Lower lobe of right lung (tissue), 2 donors: ENCODE data around the gene BAG2. TPM values are rescaled to one million over a fixed set of nuclear protein-coding genes. Genes with fewer than 3 reads are reported as not detected.

Experiments
- ATAC-seq, 2 donors: fragments of 200-7000 bp; cut with Tn5 transposase; one replicate each; pipeline ENCODE4 v1.9.1; 2020 to 2022; ENCODE audit warnings: mild to moderate bottlenecking in 2 of 2, moderate library complexity in 2 of 2
- DNase-seq: peaks from one replicate; pipeline ENCODE4 v3.0.0-alpha.2; 2020
- H3K27ac ChIP-seq: fragments of 200-600 bp; one replicate; pipeline ENCODE4 v1.8.0; 2022
- H3K27me3 ChIP-seq: fragments of 200-600 bp; one replicate; pipeline ENCODE4 v1.8.0; 2022; ENCODE audit warnings: low read depth
- H3K36me3 ChIP-seq: fragments of 200-600 bp; one replicate; pipeline ENCODE4 v1.8.0; 2022; ENCODE audit warnings: mild to moderate bottlenecking
- H3K4me1 ChIP-seq: fragments of 200-600 bp; one replicate; pipeline ENCODE4 v1.8.0; 2022
- H3K4me3 ChIP-seq: fragments of 200-600 bp; one replicate; pipeline ENCODE4 v1.8.0; 2022; ENCODE audit warnings: mild to moderate bottlenecking
- H3K9me3 ChIP-seq: fragments of 200-600 bp; one replicate; pipeline ENCODE4 v1.8.0; 2022
- intact Hi-C: fragments of 100-400 bp; cut with DNase I; formaldehyde crosslinking; loops from one replicate; pipeline ENCODE4 v1.11.0; 2022
- total RNA-seq: library from RNA; stranded (reverse); fragmentation: NEBNext Ultra II Directional; extraction: Animal tissue kit (Norgen Biotek cat#: 25700); gene quantifications from one replicate; pipeline ENCODE4 v1.2.1, GENCODE V29; 2021
- TF ChIP-seq, protein P1 (sequence below): fragments of 200-600 bp; IDR thresholded peaks from one replicate; pipeline ENCODE4 v1.8.0; 2022; ENCODE audit warnings: antibody characterized with exemption, mild to moderate bottlenecking
- donor health status: DM: no; HTN: yes; CAD: no; lungs with severe emphysema.

The BAG2 gene
- total RNA-seq, 1 donor from 2014 or later, result 5.1 TPM

DNA sequence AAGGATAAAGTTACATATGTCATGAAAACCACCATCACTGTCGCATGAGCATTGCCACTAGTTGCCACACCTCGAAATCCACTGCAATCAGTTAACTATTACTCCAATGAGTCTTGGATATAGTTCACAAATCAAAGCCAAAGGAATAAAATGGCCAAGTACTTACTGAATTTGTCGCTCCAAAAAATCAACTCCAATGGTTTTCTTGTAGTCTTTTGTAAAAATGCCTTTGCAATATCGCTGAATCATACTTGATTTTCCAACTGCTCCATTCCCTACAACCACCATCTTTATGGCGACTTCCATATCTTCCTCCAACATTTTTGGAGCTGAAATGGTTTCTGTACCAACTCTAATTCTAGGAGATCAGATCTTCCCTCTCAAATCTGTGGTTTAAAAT, 37.9 kb downstream of the BAG2 start:
- ATAC-seq, result no peak
- Histone ChIP-seq H3K9me3 (no peaks in the 10 kb centered on the region), H3K4me1 (no peaks in the 10 kb centered on the region), H3K27ac (no peak overlapping the region), H3K27me3 (no peaks in the 10 kb centered on the region), H3K36me3 (no peaks in the 10 kb centered on the region), H3K4me3 (no peak overlapping the region)
- TF ChIP-seq, protein P1, sequence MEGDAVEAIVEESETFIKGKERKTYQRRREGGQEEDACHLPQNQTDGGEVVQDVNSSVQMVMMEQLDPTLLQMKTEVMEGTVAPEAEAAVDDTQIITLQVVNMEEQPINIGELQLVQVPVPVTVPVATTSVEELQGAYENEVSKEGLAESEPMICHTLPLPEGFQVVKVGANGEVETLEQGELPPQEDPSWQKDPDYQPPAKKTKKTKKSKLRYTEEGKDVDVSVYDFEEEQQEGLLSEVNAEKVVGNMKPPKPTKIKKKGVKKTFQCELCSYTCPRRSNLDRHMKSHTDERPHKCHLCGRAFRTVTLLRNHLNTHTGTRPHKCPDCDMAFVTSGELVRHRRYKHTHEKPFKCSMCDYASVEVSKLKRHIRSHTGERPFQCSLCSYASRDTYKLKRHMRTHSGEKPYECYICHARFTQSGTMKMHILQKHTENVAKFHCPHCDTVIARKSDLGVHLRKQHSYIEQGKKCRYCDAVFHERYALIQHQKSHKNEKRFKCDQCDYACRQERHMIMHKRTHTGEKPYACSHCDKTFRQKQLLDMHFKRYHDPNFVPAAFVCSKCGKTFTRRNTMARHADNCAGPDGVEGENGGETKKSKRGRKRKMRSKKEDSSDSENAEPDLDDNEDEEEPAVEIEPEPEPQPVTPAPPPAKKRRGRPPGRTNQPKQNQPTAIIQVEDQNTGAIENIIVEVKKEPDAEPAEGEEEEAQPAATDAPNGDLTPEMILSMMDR, result no peak
- intact Hi-C loops, result no loop called here
- no peak for DNase-seq

DNA sequence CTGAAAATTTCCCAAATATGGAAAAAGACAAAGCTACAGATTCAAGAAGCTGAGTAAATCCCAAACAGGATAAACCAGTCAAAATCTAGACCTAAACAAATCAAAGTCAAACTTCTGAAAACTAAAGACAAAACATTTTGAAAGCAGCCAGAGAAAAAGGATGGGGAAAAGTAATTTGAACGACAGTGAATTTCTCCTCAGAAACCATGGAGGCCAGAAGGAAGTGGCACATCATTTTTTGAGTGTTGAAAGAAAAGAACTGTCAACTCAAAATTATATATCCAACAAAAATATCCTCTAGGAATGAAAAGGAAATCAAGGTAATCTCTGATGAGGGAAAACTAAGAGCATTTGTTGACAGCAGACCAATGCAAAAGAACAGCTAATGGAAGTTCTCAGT, 43.1 kb downstream of the BAG2 start:
- H3K4me1 ChIP-seq, result no peaks in the 10 kb centered on the region
- H3K27ac ChIP-seq, result no peak overlapping the region
- intact Hi-C loops, result no loop called here
- no peaks in the 10 kb centered on the region for H3K27me3 ChIP-seq
- no peak for DNase-seq
- TF ChIP-seq, protein P1, result no peak
- ATAC-seq, result no peak
- no peak overlapping the region for H3K4me3 ChIP-seq
- H3K36me3 ChIP-seq, result no peaks in the 10 kb centered on the region
- H3K9me3 ChIP-seq, result no peaks in the 10 kb centered on the region

DNA sequence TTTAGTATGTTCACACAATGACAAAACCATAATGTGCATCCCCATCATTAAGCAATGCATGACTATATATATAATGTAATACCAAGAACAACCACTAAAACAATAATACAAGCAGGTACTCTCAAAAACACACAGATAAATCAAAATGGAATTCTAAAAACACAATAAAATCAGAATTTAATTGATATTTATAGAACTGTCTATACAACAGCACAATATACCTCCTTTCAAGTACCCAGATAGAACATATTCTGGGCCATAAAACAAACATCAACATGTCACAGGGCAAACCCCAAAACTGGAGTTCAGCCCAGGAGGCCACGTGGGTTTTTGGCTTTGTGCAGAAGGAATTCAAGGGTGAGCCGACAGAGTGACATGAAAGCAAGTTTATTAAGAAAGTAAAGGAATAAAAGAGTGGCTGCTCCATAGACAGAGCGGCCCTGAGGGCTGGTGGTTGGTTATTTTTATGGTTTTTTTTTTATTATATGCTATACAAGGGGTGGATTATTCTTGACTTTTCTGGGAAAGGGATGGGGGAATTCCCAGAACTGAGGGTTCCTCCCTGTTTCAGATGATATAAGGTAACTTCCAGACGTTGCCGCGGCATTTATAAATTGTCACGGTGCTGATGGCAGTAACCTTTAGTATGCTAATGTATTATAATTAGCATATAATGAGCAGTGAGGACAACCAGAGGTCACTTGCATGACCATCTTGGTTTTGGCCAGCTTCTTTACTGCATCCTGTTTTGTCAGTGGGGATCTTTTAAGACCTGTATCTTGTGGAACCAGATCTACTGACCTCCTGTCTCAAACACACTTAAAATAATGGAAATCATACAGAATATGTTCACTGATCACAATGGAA, 44.3 kb downstream of the BAG2 start:
- Histone ChIP-seq H3K36me3 (no peaks in the 10 kb centered on the region), H3K27me3 (no peaks in the 10 kb centered on the region), H3K4me3 (no peak overlapping the region), H3K4me1 (no peaks in the 10 kb centered on the region), H3K9me3 (no peaks in the 10 kb centered on the region), H3K27ac (no peak overlapping the region)
- intact Hi-C loops, result no loop called here
- DNase-seq (no peak), ATAC-seq (no peak)
- TF ChIP-seq, protein P1, result no peak

DNA sequence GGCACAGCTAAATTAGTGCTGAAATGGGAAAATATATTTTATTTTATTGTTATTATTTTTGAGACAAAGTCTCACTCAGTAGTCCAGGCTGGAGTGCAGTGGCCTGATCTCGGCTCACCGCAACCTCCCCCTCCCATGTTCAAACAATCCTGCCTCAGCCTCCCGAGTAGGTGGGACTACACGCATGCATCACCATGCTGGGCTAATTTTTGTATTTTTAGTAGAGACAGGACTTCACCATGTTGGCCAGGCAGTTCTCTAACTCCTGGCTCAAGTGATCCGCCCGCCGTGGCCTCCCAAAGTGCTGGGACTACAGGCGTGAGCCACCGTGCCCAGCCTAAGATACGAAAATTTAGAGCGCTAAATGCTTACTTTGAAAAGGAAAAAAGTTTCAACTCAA, 45.1 kb downstream of the BAG2 start:
- ATAC-seq (no peak), DNase-seq (no peak)
- H3K9me3 ChIP-seq, result no peaks in the 10 kb centered on the region
- intact Hi-C loops, result no loop called here
- TF ChIP-seq, protein P1, result no peak
- no peaks in the 10 kb centered on the region for H3K4me1 ChIP-seq
- no peak overlapping the region for H3K4me3 ChIP-seq
- H3K27ac ChIP-seq, result no peak overlapping the region
- H3K36me3 ChIP-seq, result no peaks in the 10 kb centered on the region
- H3K27me3 ChIP-seq, result no peaks in the 10 kb centered on the region

DNA sequence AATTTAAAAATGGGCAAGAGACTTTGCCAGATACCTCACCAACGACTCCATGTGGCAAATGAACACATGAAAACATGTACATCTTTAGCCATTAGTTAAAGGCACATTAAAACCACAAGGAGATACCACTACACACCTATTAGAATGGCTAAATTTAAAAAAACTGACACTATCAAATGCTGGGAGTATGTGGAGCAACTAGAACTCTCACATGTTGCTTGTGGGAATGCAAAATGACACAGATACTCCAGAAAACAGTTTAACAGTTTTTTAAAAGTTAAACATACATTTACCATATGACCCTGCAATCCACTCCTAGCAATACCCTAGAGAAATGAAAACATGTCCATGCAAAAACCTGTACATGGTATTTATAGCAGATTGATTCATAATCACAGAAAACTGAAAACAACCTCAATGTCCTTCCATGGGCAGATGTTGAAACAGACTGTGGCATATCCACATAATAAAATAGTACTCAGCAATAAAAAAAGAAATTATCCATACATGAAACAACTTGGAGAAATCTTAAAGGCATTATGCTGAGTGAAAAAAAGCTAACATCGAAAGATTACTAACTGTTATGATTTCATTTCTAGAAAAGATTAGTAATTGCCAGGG, 48.1 kb downstream of the BAG2 start:
- intact Hi-C loops, result no loop called here
- ATAC-seq (no peak), DNase-seq (no peak)
- no peaks in the 10 kb centered on the region for H3K9me3 ChIP-seq
- no peak overlapping the region for H3K4me3 ChIP-seq
- no peaks in the 10 kb centered on the region for H3K27me3 ChIP-seq
- H3K4me1 ChIP-seq, result no peaks in the 10 kb centered on the region
- H3K27ac ChIP-seq, result no peak overlapping the region
- H3K36me3 ChIP-seq, result no peaks in the 10 kb centered on the region
- TF ChIP-seq, protein P1, result no peak
